ENCODE results near the gene PIK3AP1.
"Not testable (repeated sequence)": the region's sequence is repeated elsewhere in the genome, so short reads cannot be mapped to it uniquely, and the experiment has no call there.

The PIK3AP1 gene

DNA sequence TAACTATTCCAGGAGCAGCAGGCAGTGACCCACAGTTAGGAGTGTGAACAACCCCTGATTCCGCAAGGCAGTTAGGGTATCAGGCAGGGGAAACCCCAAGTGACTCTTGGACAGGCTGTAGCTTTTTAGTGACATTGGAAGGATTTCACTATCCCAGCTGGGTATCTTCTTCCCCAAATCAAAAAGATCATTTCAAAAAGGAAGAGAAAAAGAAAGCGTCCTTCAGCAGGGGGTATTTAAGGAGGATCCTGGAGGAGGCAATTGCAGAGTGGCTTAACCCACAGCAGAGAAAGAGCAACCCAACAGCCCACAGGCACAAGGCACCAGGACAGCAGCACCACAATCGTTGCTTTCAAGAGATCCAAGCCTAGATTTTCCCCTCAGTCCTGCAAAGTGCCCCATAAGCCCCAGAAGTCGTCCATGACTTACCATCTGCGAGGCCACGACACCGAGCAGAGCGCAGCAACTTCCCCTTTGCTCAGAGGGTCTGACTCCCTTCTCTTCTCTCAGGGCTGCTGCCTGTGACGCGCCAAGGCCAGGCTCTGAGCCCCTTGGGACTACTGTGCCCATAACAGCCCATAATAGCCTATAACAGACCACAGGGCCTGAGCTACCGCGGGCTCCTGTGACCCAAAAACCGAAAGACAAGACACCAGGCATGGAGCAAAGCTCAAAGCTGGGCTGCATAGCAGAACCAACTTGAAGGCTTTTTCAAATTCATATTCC is 19.8 kb downstream of the PIK3AP1 start:
- Histone ChIP-seq H3K27me3 (ENCODE audit: low read length) (no peaks in the 10 kb centered on the region), H4K20me1 (ENCODE audit: low read depth, low read length) (peaks cover 7% of the 10 kb centered on the region; the same call in 1 of the 2 replicates), H3K4me2 (ENCODE audit: low read depth, low read length, poor library complexity, severe bottlenecking) (peak overlapping the region; percentile 94), H3K9ac (ENCODE audit: low read length) (peak overlapping the region; percentile 84), H3F3A (ENCODE audit: insufficient read depth) (peaks cover 79% of the 10 kb centered on the region), H3K9me2 (replicated peaks; ENCODE audit: insufficient read depth, low read length) (no peaks in the 10 kb centered on the region), H3K27ac (ENCODE audit: low read depth, low read length) (peak overlapping the region; percentile 98), H3K9me3 (ENCODE audit: insufficient read depth, low read length) (no peaks in the 10 kb centered on the region), H3K79me2 (ENCODE audit: insufficient read depth, low read length) (peaks cover 90% of the 10 kb centered on the region), H2AFZ (ENCODE audit: low read depth, low read length, severe bottlenecking) (no peak overlapping the region), H3K4me3 (ENCODE audit: insufficient read depth, low read length, poor library complexity, severe bottlenecking) (peak overlapping the region; percentile 76), H3K36me3 (ENCODE audit: low read length) (0 out of 2 replicates have a peak, but pooled peaks cover 5% of the 10 kb centered on the region)
- TF ChIP-seq EZH2phosphoT487 (conservative IDR thresholded peaks at IDR 0.05; ENCODE audit: low read length), result no peak
- TF ChIP-seq, protein P1, sequence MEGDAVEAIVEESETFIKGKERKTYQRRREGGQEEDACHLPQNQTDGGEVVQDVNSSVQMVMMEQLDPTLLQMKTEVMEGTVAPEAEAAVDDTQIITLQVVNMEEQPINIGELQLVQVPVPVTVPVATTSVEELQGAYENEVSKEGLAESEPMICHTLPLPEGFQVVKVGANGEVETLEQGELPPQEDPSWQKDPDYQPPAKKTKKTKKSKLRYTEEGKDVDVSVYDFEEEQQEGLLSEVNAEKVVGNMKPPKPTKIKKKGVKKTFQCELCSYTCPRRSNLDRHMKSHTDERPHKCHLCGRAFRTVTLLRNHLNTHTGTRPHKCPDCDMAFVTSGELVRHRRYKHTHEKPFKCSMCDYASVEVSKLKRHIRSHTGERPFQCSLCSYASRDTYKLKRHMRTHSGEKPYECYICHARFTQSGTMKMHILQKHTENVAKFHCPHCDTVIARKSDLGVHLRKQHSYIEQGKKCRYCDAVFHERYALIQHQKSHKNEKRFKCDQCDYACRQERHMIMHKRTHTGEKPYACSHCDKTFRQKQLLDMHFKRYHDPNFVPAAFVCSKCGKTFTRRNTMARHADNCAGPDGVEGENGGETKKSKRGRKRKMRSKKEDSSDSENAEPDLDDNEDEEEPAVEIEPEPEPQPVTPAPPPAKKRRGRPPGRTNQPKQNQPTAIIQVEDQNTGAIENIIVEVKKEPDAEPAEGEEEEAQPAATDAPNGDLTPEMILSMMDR (IDR thresholded peaks at IDR 0.05; ENCODE audit: insufficient read depth, low read length, poor library complexity, severe bottlenecking), result no peak

DNA sequence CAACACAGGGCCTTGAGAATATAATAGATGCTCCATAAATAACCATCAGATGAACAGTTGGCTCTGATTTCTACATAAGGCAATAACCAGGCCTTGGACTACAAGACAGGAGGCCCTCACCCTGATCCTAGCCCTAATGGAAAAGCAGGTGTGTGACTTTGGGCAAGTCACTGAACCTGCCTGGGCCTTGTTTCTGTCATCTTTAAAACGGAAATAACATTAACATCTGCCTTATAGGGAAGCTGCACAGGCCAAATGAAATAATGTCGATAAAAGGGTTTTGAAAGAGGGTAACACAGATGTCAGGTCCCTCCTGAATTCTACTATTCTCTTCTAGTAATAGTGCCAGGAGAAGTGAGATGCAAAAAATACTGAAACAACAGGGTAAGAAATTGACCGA is 20.7 kb downstream of the PIK3AP1 start:
- Histone ChIP-seq H3K36me3 (ENCODE audit: low read length) (0 out of 2 replicates have a peak, but pooled peaks cover 5% of the 10 kb centered on the region), H3K9ac (ENCODE audit: low read length) (peak overlapping the region; percentile 84), H3F3A (ENCODE audit: insufficient read depth) (peaks cover 79% of the 10 kb centered on the region), H2AFZ (ENCODE audit: low read depth, low read length, severe bottlenecking) (no peak overlapping the region), H3K27ac (ENCODE audit: low read depth, low read length) (peak overlapping the region; percentile 98), H3K27me3 (ENCODE audit: low read length) (no peaks in the 10 kb centered on the region), H3K9me2 (replicated peaks; ENCODE audit: insufficient read depth, low read length) (no peaks in the 10 kb centered on the region), H3K79me2 (ENCODE audit: insufficient read depth, low read length) (peaks cover 90% of the 10 kb centered on the region), H3K4me2 (ENCODE audit: low read depth, low read length, poor library complexity, severe bottlenecking) (peak overlapping the region; percentile 94), H3K9me3 (ENCODE audit: insufficient read depth, low read length) (no peaks in the 10 kb centered on the region), H4K20me1 (ENCODE audit: low read depth, low read length) (peaks cover 11% of the 10 kb centered on the region; the same call in 1 of the 2 replicates), H3K4me3 (ENCODE audit: insufficient read depth, low read length, poor library complexity, severe bottlenecking) (peak overlapping the region; percentile 76)
- TF ChIP-seq, protein P1 (IDR thresholded peaks at IDR 0.05; ENCODE audit: insufficient read depth, low read length, poor library complexity, severe bottlenecking), result no peak
- TF ChIP-seq EZH2phosphoT487 (conservative IDR thresholded peaks at IDR 0.05; ENCODE audit: low read length), result no peak

DNA sequence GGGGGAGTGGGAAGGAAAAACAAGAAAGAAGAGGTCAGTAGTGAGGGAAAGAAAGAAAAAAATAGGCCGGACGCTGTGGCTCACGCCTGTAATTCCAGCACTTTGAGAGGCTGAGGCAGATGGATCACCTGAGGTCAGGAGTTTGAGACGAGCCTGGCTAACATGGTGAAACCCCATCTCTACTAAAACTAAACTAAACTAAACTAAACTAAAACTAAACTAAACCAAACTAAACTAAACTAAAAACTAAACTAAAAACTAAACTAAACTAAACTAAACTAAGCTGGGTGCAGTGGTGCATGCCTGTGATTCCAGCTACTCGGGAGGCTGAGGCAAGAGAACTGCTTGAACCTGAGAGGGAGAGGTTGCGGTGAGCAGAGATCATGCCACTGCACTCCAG is 22.0 kb downstream of the PIK3AP1 start:
- H3K79me2 ChIP-seq (ENCODE audit: insufficient read depth, low read length), result peaks cover 93% of the 10 kb centered on the region

DNA sequence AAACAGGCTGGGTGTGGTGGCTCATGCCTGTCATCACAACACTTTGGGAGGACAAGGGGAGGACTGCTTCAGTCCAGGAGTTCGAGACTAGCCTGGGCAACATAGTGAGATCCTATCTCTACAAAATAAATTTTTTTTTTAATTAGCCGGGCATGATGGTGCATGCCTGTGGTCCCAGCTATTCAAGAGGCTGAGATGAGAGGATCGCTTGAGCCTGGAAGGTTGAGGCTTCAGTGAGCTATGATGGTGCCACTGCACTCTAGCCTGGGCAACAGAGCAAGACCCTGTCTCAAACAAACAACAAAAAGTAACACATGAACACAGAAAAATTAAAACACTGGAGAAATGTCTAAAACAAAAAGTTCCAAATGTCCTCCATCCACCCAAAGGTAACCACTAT is 22.9 kb downstream of the PIK3AP1 start:
- Histone ChIP-seq H3K4me3 (ENCODE audit: insufficient read depth, low read length, poor library complexity, severe bottlenecking) (peak overlapping the region; percentile 76), H3K9me2 (replicated peaks; ENCODE audit: insufficient read depth, low read length) (no peaks in the 10 kb centered on the region), H3K9me3 (ENCODE audit: insufficient read depth, low read length) (no peaks in the 10 kb centered on the region), H3K36me3 (ENCODE audit: low read length) (peaks cover 5% of the 10 kb centered on the region; the same call in 1 of the 2 replicates), H3K4me2 (ENCODE audit: low read depth, low read length, poor library complexity, severe bottlenecking) (peak overlapping the region; percentile 94), H3K9ac (ENCODE audit: low read length) (peak overlapping the region; percentile 55), H3K27me3 (ENCODE audit: low read length) (no peaks in the 10 kb centered on the region), H3F3A (ENCODE audit: insufficient read depth) (peaks cover 58% of the 10 kb centered on the region), H3K27ac (ENCODE audit: low read depth, low read length) (peak overlapping the region; percentile 98), H4K20me1 (ENCODE audit: low read depth, low read length) (peaks cover 18% of the 10 kb centered on the region; the same call in 1 of the 2 replicates), H3K79me2 (ENCODE audit: insufficient read depth, low read length) (peaks cover 93% of the 10 kb centered on the region), H2AFZ (ENCODE audit: low read depth, low read length, severe bottlenecking) (no peak overlapping the region)
- TF ChIP-seq, protein P1 (IDR thresholded peaks at IDR 0.05; ENCODE audit: insufficient read depth, low read length, poor library complexity, severe bottlenecking), result no peak
- TF ChIP-seq EZH2phosphoT487 (conservative IDR thresholded peaks at IDR 0.05; ENCODE audit: low read length), result no peak

More for the DNA sequence above, 22.0 kb downstream of the PIK3AP1 start:
- not testable (repeated sequence) for H3K9me3 ChIP-seq (ENCODE audit: insufficient read depth, low read length); H3K27me3 ChIP-seq (ENCODE audit: low read length); H3K36me3 ChIP-seq (ENCODE audit: low read length); H3K9me2 ChIP-seq (replicated peaks; ENCODE audit: insufficient read depth, low read length); H2AFZ ChIP-seq (ENCODE audit: low read depth, low read length, severe bottlenecking)
- H3K9ac ChIP-seq (ENCODE audit: low read length), result peak overlapping the region; percentile 55
- peak overlapping the region; percentile 98 for H3K27ac ChIP-seq (ENCODE audit: low read depth, low read length)
- H3F3A ChIP-seq (ENCODE audit: insufficient read depth), result peaks cover 66% of the 10 kb centered on the region
- H4K20me1 ChIP-seq (ENCODE audit: low read depth, low read length), result peaks cover 12% of the 10 kb centered on the region; the same call in 1 of the 2 replicates
- H3K4me2 ChIP-seq (ENCODE audit: low read depth, low read length, poor library complexity, severe bottlenecking), result peak overlapping the region; percentile 94
- peak overlapping the region; percentile 76 for H3K4me3 ChIP-seq (ENCODE audit: insufficient read depth, low read length, poor library complexity, severe bottlenecking)
